Mucosa of descending colon (tissue), 3 donors: Measurements from ENCODE around the gene BICC1. TPM values are rescaled to one million over a fixed set of nuclear protein-coding genes. Genes with fewer than 3 reads are reported as not detected.

Experiments used
- ATAC-seq: fragments of 200-7000 bp; cut with Tn5 transposase; one replicate; pipeline ENCODE4 v1.9.1; 2020; ENCODE audit warnings: mild to moderate bottlenecking, moderate library complexity
- DNase-seq, 3 donors: peaks; one replicate each; pipeline ENCODE4 v3.0.0-alpha.2; 2020
- H3K36me3 ChIP-seq: fragments of 200-600 bp; one replicate; pipeline ENCODE4 v1.8.0; 2021; ENCODE audit warnings: low read depth, mild to moderate bottlenecking
- H3K4me1 ChIP-seq: fragments of 200-600 bp; one replicate; pipeline ENCODE4 v1.8.0; 2021; ENCODE audit warnings: low read depth, mild to moderate bottlenecking
- H3K4me3 ChIP-seq: fragments of 200-600 bp; one replicate; pipeline ENCODE4 v1.8.0; 2021; ENCODE audit warnings: mild to moderate bottlenecking
- H3K9me3 ChIP-seq: fragments of 200-600 bp; one replicate; pipeline ENCODE4 v1.8.0; 2021; ENCODE audit warnings: mild to moderate bottlenecking
- CTCF ChIP-seq: fragments of 200-600 bp; IDR thresholded peaks from one replicate; pipeline ENCODE4 v1.8.0; 2022; ENCODE audit warnings: antibody characterized with exemption, mild to moderate bottlenecking
- intact Hi-C, 2 donors: fragments of 100-400 bp; cut with DNase I in 1 of 2; cut with micrococcal nuclease in 1 of 2; formaldehyde crosslinking; loops; one replicate each; pipeline versions ENCODE4 v1.11.0 to v1.11.1; 2022; cut with DNase I, micrococcal nuclease
- total RNA-seq, 3 donors: library from RNA; stranded (reverse); fragmentation: NEBNext Ultra II Directional in 2 of 3; extraction: Animal tissue kit (Norgen Biotek cat#: 25700) in 2 of 3; gene quantifications; one replicate each; pipeline versions ENCODE4 v1.2.1 to v1.2.4, GENCODE V29; 2021 to 2023
- donor health status: DM: no; HTN: no; CAD: no; lungs with moderate emphysema.
- donor health status: DM: no; HTN: no; CAD: no.
- donor health status: DM: no; HTN: yes; CAD: no.

BICC1 gene
- total RNA-seq, 3 donors from 2014 or later, result 1.1 to 5.9 (median 3.5) TPM

- ATAC-seq (no peak), DNase-seq (no peak)
- Histone ChIP-seq H3K9me3 (no peaks in the 10 kb centered on the region), H3K4me1 (no peaks in the 10 kb centered on the region), H3K36me3 (no peaks in the 10 kb centered on the region), H3K4me3 (no peak overlapping the region)
- intact Hi-C loops, result no loop called here
- TF ChIP-seq CTCF, result no peak
These were observed 57.6 kb downstream of the BICC1 start for GRCh38 chr10:58570307-58570723.

- no peak for TF ChIP-seq CTCF
- ATAC-seq (no peak), DNase-seq (no peak)
- Histone ChIP-seq H3K9me3 (no peaks in the 10 kb centered on the region), H3K4me1 (no peaks in the 10 kb centered on the region), H3K36me3 (no peaks in the 10 kb centered on the region), H3K4me3 (no peak overlapping the region)
- intact Hi-C loops, result no loop called here
These were observed 58.3 kb downstream of the BICC1 start for GRCh38 chr10:58570979-58571378.

- no peaks in the 10 kb centered on the region for H3K4me1 ChIP-seq
- H3K36me3 ChIP-seq, result no peaks in the 10 kb centered on the region
- H3K4me3 ChIP-seq, result no peak overlapping the region
- ATAC-seq (no peak), DNase-seq (no peak)
- no peak for TF ChIP-seq CTCF
- intact Hi-C loops, result no loop called here
- H3K9me3 ChIP-seq, result no peaks in the 10 kb centered on the region
These were observed 60.5 kb downstream of the BICC1 start for GRCh38 chr10:58573144-58573543.

- intact Hi-C loops, result no loop called here
- DNase-seq (no peak), ATAC-seq (no peak)
- Histone ChIP-seq H3K36me3 (no peaks in the 10 kb centered on the region), H3K4me3 (no peak overlapping the region), H3K9me3 (no peaks in the 10 kb centered on the region), H3K4me1 (no peaks in the 10 kb centered on the region)
- no peak for TF ChIP-seq CTCF
These were observed 61.4 kb downstream of the BICC1 start for GRCh38 chr10:58574058-58574457.

GRCh38 chr10:58575491-58575890 lies 62.8 kb downstream of the BICC1 start:
- intact Hi-C loops, result no loop called here
- Histone ChIP-seq H3K4me1 (no peaks in the 10 kb centered on the region), H3K4me3 (no peak overlapping the region), H3K36me3 (no peaks in the 10 kb centered on the region), H3K9me3 (no peaks in the 10 kb centered on the region)
- ATAC-seq (no peak), DNase-seq (no peak)
- TF ChIP-seq CTCF, result no peak

- ATAC-seq, result no peak
- Histone ChIP-seq H3K36me3 (no peaks in the 10 kb centered on the region), H3K4me1 (no peaks in the 10 kb centered on the region), H3K4me3 (no peak overlapping the region), H3K9me3 (no peaks in the 10 kb centered on the region)
- intact Hi-C loops, result no loop called here
- DNase-seq, result no peak
- TF ChIP-seq CTCF, result no peak
These were observed 64.2 kb downstream of the BICC1 start for GRCh38 chr10:58576751-58577436.
